Activated effector memory CD4-positive, alpha-beta T cell treated with anti-CD3 and anti-CD28 coated beads, Interleukin-2, amount 50 U/mL, for 16 hours (primary cell): Measurements from ENCODE around the gene GMDS.

Source experiments
- DNase-seq: peaks from one replicate; pipeline ENCODE4 v3.0.0-alpha.2; 2020

The GMDS gene

GRCh38 chr6:2173203-2173961 lies 72.0 kb downstream of the GMDS start:
- no peak for DNase-seq

GRCh38 chr6:2171728-2172127 lies 73.7 kb downstream of the GMDS start:
- no peak for DNase-seq

GRCh38 chr6:2168480-2168879 lies 76.9 kb downstream of the GMDS start:
- no peak for DNase-seq

- DNase-seq, result no peak
Observed at GRCh38 chr6:2166717-2167116, 78.7 kb downstream of the GMDS start.

GRCh38 chr6:2165286-2165685 lies 80.1 kb downstream of the GMDS start:
- no peak for DNase-seq

- DNase-seq, result no peak
Observed at GRCh38 chr6:2164481-2164880, 80.9 kb downstream of the GMDS start.

- no peak for DNase-seq
Observed at GRCh38 chr6:2162079-2162445, 83.3 kb downstream of the GMDS start.

- DNase-seq, result no peak
Observed at GRCh38 chr6:2158596-2159271, 86.7 kb downstream of the GMDS start.

- DNase-seq, result no peak
Observed at GRCh38 chr6:2157441-2158127, 87.8 kb downstream of the GMDS start.

- DNase-seq, result no peak
Observed at GRCh38 chr6:2155206-2155605, 90.2 kb downstream of the GMDS start.

GRCh38 chr6:2149361-2150006 lies 95.9 kb downstream of the GMDS start:
- DNase-seq, result no peak

- DNase-seq, result no peak
Observed at GRCh38 chr6:2148748-2149147, 96.7 kb downstream of the GMDS start.

GRCh38 chr6:2147766-2148448 lies 97.5 kb downstream of the GMDS start:
- DNase-seq, result no peak

- no peak for DNase-seq
Observed at GRCh38 chr6:2147261-2147660, 98.1 kb downstream of the GMDS start.

- DNase-seq, result no peak
Observed at GRCh38 chr6:2144210-2144609, 101.2 kb downstream of the GMDS start.

- DNase-seq, result no peak
Observed at GRCh38 chr6:2141644-2142290, 103.6 kb downstream of the GMDS start.

GRCh38 chr6:2140438-2141128 lies 104.8 kb downstream of the GMDS start:
- DNase-seq, result no peak

- no peak for DNase-seq
Observed at GRCh38 chr6:2135401-2135800, 110.0 kb downstream of the GMDS start.

GRCh38 chr6:2134554-2134953 lies 110.9 kb downstream of the GMDS start:
- DNase-seq, result no peak

- no peak for DNase-seq
Observed at GRCh38 chr6:2133716-2134310, 111.6 kb downstream of the GMDS start.

- no peak for DNase-seq
Observed at GRCh38 chr6:2132916-2133315, 112.5 kb downstream of the GMDS start.
